Suprapubic skin (tissue), 4 donors: ENCODE data around the gene MRAP2. TPM values are rescaled to one million over a fixed set of nuclear protein-coding genes. Genes with fewer than 3 reads are reported as not detected.

Experiments
- DNase-seq, 2 donors: peaks; one replicate each; pipeline ENCODE4 v3.0.0-alpha.2; 2019; ENCODE audit warnings: low spot score in 2 of 2
- H3K27ac ChIP-seq: fragments of 200-600 bp; sonication (generic); one replicate; pipeline ENCODE4 v1.5.1; 2019
- H3K27me3 ChIP-seq: fragments of 200-600 bp; sonication (generic); one replicate; pipeline ENCODE4 v1.5.1; 2019
- H3K36me3 ChIP-seq: fragments of 200-600 bp; sonication (generic); one replicate; pipeline ENCODE4 v1.5.1; 2019
- H3K4me1 ChIP-seq: fragments of 200-600 bp; sonication (generic); one replicate; pipeline ENCODE4 v1.5.1; 2019
- H3K4me3 ChIP-seq: fragments of 200-600 bp; sonication (generic); one replicate; pipeline ENCODE4 v1.5.1; 2019; ENCODE audit warnings: mild to moderate bottlenecking
- H3K9me3 ChIP-seq: fragments of 200-600 bp; sonication (generic); one replicate; pipeline ENCODE4 v1.5.1; 2019
- EP300 ChIP-seq: sonication (generic); formaldehyde crosslinking; IDR thresholded peaks from one replicate; pipeline ENCODE4 v1.6.1; 2017; ENCODE audit warnings: antibody characterized with exemption
- POLR2A ChIP-seq, 2 donors: fragments of 450-650 bp; IDR thresholded peaks; one replicate each; pipeline ENCODE4 v1.6.1; 2017; ENCODE audit warnings: antibody characterized with exemption in 2 of 2, mild to moderate bottlenecking in 2 of 2, moderate library complexity in 2 of 2
- POLR2AphosphoS5 ChIP-seq, 3 donors: sonication (generic); formaldehyde crosslinking; IDR thresholded peaks; one replicate each; pipeline ENCODE4 v1.6.1; 2017; ENCODE audit warnings: antibody characterized with exemption in 3 of 3
- WGBS: methylation state at CpG from one replicate; pipeline ENCODE4 v1.1.5; 2018; 5-methylcytosine and 5-hydroxymethylcytosine counted together
- total RNA-seq, 4 donors: library from RNA; depleted of rRNA; stranded (reverse); fragments of >200 nt; gene quantifications; one replicate each; pipeline ENCODE4 v1.1.0, GENCODE V29; 2016
- TF ChIP-seq, protein P1 (sequence below), 2 donors: fragments of 200-600 bp in 1 of 2; fragments of 450-650 bp in 1 of 2; sonication (generic) in 1 of 2; IDR thresholded peaks; one replicate each; pipeline ENCODE4 v1.5.1; 2016 to 2019; ENCODE audit warnings: antibody characterized with exemption in 2 of 2, mild to moderate bottlenecking in 1 of 2, moderate library complexity in 1 of 2

Gene MRAP2
- total RNA-seq, 4 donors from 2014 or later: 1.2 to 2.8 (median 1.8) TPM

DNA sequence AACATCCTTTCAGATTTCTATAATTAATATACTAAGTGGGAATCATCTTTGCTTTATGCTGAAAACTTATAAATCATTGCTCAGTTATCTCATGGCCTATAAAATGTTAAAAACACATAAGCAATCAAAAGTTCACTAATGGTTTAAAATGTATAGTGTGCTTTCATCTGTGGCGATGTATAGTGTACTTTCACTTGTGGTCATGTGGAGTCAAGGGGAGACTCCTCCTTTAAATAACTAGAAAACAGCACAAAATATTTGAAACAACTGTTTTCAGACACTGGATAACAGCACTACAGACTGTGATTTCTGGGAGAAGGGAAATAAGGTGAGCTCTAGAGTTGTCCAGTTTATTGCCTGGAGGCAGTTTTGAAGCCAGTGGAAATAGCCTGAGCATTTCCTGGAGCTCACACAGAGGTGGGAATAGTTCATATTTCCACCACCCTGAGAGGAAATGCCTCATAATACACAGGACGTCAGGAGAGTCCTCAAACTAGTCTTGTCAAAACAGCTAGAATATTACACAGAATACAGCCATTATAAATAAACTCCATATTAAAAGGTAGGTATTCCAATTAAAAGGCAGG, 104.5 kb downstream of the MRAP2 start:
- H3K4me3 ChIP-seq: no peak overlapping the region
- no peak for TF ChIP-seq POLR2A (IDR thresholded peaks at IDR 0.05)
- TF ChIP-seq, protein P1, sequence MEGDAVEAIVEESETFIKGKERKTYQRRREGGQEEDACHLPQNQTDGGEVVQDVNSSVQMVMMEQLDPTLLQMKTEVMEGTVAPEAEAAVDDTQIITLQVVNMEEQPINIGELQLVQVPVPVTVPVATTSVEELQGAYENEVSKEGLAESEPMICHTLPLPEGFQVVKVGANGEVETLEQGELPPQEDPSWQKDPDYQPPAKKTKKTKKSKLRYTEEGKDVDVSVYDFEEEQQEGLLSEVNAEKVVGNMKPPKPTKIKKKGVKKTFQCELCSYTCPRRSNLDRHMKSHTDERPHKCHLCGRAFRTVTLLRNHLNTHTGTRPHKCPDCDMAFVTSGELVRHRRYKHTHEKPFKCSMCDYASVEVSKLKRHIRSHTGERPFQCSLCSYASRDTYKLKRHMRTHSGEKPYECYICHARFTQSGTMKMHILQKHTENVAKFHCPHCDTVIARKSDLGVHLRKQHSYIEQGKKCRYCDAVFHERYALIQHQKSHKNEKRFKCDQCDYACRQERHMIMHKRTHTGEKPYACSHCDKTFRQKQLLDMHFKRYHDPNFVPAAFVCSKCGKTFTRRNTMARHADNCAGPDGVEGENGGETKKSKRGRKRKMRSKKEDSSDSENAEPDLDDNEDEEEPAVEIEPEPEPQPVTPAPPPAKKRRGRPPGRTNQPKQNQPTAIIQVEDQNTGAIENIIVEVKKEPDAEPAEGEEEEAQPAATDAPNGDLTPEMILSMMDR (IDR thresholded peaks at IDR 0.05): no peak
- no peak for TF ChIP-seq POLR2AphosphoS5 (IDR thresholded peaks at IDR 0.05)
- TF ChIP-seq EP300: no peak
- H3K27ac ChIP-seq: no peak overlapping the region
- H3K27me3 ChIP-seq: no peaks in the 10 kb centered on the region
- DNase-seq: no peak
- H3K36me3 ChIP-seq: peaks cover 36% of the 10 kb centered on the region
- H3K9me3 ChIP-seq: no peaks in the 10 kb centered on the region
- WGBS: 82% methylated on average over 2 of the region's 2 CpGs
- H3K4me1 ChIP-seq: no peaks in the 10 kb centered on the region

DNA sequence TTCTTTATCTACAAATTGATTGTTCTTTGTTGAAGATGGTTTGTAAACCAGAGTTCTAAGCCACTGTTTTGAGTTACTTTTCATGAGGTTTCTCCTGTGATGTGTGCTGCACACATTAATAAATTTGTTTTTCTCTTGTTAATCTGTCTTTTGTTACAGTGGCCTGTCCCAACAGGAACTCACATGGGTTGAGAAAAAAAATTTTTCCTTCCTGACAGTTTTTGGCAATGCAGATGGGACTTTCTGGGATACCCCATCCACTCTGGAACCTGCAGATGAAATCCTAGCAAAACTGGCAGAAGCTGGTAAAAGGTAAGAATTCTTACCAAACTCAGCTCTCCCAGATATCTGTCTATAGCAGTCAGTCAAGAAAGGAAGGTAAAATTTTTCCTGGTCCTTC, 105.7 kb downstream of the MRAP2 start:
- no peak overlapping the region for H3K4me3 ChIP-seq
- no peaks in the 10 kb centered on the region for H3K9me3 ChIP-seq
- no peak overlapping the region for H3K27ac ChIP-seq
- no peaks in the 10 kb centered on the region for H3K4me1 ChIP-seq
- H3K36me3 ChIP-seq: peaks cover 26% of the 10 kb centered on the region
- DNase-seq: no peak
- H3K27me3 ChIP-seq: no peaks in the 10 kb centered on the region
- no peak for TF ChIP-seq POLR2A (IDR thresholded peaks at IDR 0.05)
- no peak for TF ChIP-seq EP300
- TF ChIP-seq POLR2AphosphoS5 (IDR thresholded peaks at IDR 0.05): no peak
- TF ChIP-seq, protein P1 (IDR thresholded peaks at IDR 0.05): no peak

Other genes starting within 250 kb of the MRAP2 start
- gene RIPPLY2, start 180.4 kb upstream of the MRAP2 start, total RNA-seq: not detected
- 10 to 100 TPM in 1 of 4 donors, 1 to 10 TPM in 3; 4.7 to 13.5 (median 8.7) TPM for gene CYB5R4, start 174.1 kb upstream of the MRAP2 start, total RNA-seq
- gene CEP162, start 193.9 kb downstream of the MRAP2 start, total RNA-seq: 1 to 10 TPM; 2.0 to 9.6 (median 6.4) TPM